NCI-H1417 (cell line): ENCODE data around the gene AARS1.
"Not testable (repeated sequence)": the region's sequence is repeated elsewhere in the genome, so short reads cannot be mapped to it uniquely, and the experiment has no call there.

Experiments
- DNase-seq, 3 experiments: peaks; one replicate each; lab custom pipeline; 2025; lab: John Stamatoyannopoulos, UW

AARS1 gene

GRCh38 chr16:70224645-70225044 lies 64.7 kb downstream of the AARS1 start:
- not testable (repeated sequence) for DNase-seq

- DNase-seq, result not testable (repeated sequence)
Measured at GRCh38 chr16:70223971-70224513, 65.3 kb downstream of the AARS1 start.

GRCh38 chr16:70223216-70223615 lies 66.1 kb downstream of the AARS1 start:
- DNase-seq, result not testable (repeated sequence)

GRCh38 chr16:70222574-70222973 lies 66.7 kb downstream of the AARS1 start:
- not testable (repeated sequence) for DNase-seq

- DNase-seq, result not testable (repeated sequence)
Measured at GRCh38 chr16:70218586-70218985, 70.7 kb downstream of the AARS1 start.

- not testable (repeated sequence) for DNase-seq
Measured at GRCh38 chr16:70206382-70206781, 82.9 kb downstream of the AARS1 start.

GRCh38 chr16:70204668-70205405 lies 84.5 kb downstream of the AARS1 start:
- DNase-seq, result not testable (repeated sequence)

GRCh38 chr16:70204010-70204409 lies 85.3 kb downstream of the AARS1 start:
- not testable (repeated sequence) for DNase-seq

GRCh38 chr16:70203508-70203907 lies 85.8 kb downstream of the AARS1 start:
- DNase-seq, result not testable (repeated sequence)
